H9 (cell line): ENCODE results near the gene SNX32. TPM values are rescaled to one million over a fixed set of nuclear protein-coding genes. Genes with fewer than 3 reads are reported as not detected.

ENCODE experiments used
- DNase-seq: peaks from one replicate; pipeline ENCODE4 v3.0.0-alpha.2; 2017
- H2AFZ ChIP-seq: one replicate; pipeline ENCODE4 v1.6.1; 2013; ENCODE audit warnings: mild to moderate bottlenecking, low read length, control low read depth, moderate library complexity
- H2AK5ac ChIP-seq: 2 replicates; pipeline ENCODE4 v1.6.1; 2013; ENCODE audit warnings: low read length, control low read depth, mixed read lengths; ENCODE audit not compliant: insufficient read length
- H2BK120ac ChIP-seq: one replicate; pipeline ENCODE4 v1.6.1; 2013; ENCODE audit warnings: low read depth, mild to moderate bottlenecking, low read length, control low read depth, inconsistent platforms; ENCODE audit not compliant: poor library complexity, severe bottlenecking
- H2BK12ac ChIP-seq: 2 replicates; pipeline ENCODE4 v1.6.1; 2013; ENCODE audit warnings: low read length, control low read depth, mixed read lengths, low read depth; ENCODE audit not compliant: insufficient read length
- H2BK15ac ChIP-seq: 2 replicates; pipeline ENCODE4 v1.6.1; 2013; ENCODE audit warnings: low read depth, low read length, control low read depth
- H2BK20ac ChIP-seq: one replicate; pipeline ENCODE4 v1.6.1; 2013; ENCODE audit warnings: low read depth, mild to moderate bottlenecking, low read length, control low read depth, inconsistent platforms; ENCODE audit not compliant: poor library complexity, severe bottlenecking
- H2BK5ac ChIP-seq: 2 replicates; pipeline ENCODE4 v1.6.1; 2013; ENCODE audit warnings: low read length, control low read depth, mixed read lengths; ENCODE audit not compliant: insufficient read length
- H3K14ac ChIP-seq: 2 replicates; pipeline ENCODE4 v1.6.1; 2013; ENCODE audit warnings: low read length, control low read depth; ENCODE audit not compliant: insufficient read depth
- H3K18ac ChIP-seq: 2 replicates; pipeline ENCODE4 v1.6.1; 2013; ENCODE audit warnings: low read depth, mild to moderate bottlenecking, mixed read lengths, low read length, control low read depth; ENCODE audit not compliant: insufficient read length
- H3K23ac ChIP-seq: 2 replicates; pipeline ENCODE4 v1.6.1; 2013; ENCODE audit warnings: low read length, control low read depth, mixed read lengths, low read depth; ENCODE audit not compliant: insufficient read length
- H3K23me2 ChIP-seq: 2 replicates; pipeline ENCODE4 v1.6.1; 2013; ENCODE audit warnings: low read depth, mild to moderate bottlenecking, mixed read lengths, low read length, control low read depth; ENCODE audit not compliant: insufficient read length, poor library complexity, severe bottlenecking
- H3K27ac ChIP-seq: 2 replicates; pipeline ENCODE4 v1.5.1; 2013; ENCODE audit warnings: low read length, control low read depth, mixed read lengths, low read depth; ENCODE audit not compliant: insufficient read length
- H3K27me3 ChIP-seq: 2 replicates; pipeline ENCODE4 v1.6.1; 2013; ENCODE audit warnings: low read length, control low read depth, inconsistent platforms; ENCODE audit not compliant: insufficient read depth
- H3K4ac ChIP-seq: 2 replicates; pipeline ENCODE4 v1.6.1; 2013; ENCODE audit warnings: low read depth, mild to moderate bottlenecking, control low read depth, inconsistent platforms, low read length, moderate library complexity
- H3K4me1 ChIP-seq: 2 replicates; pipeline ENCODE4 v1.6.1; 2013; ENCODE audit warnings: low read length, control low read depth, inconsistent platforms; ENCODE audit not compliant: insufficient read depth
- H3K4me2 ChIP-seq: 2 replicates; pipeline ENCODE4 v1.6.1; 2013; ENCODE audit warnings: low read length, control low read depth, mixed read lengths; ENCODE audit not compliant: insufficient read length, insufficient read depth
- H3K56ac ChIP-seq: 2 replicates; pipeline ENCODE4 v1.6.1; 2013; ENCODE audit warnings: low read depth, mild to moderate bottlenecking, mixed read lengths, low read length, control low read depth; ENCODE audit not compliant: insufficient read length
- H3K79me1 ChIP-seq: 2 replicates; pipeline ENCODE4 v1.6.1; 2013; ENCODE audit warnings: low read depth, mild to moderate bottlenecking, moderate library complexity, low read length, control low read depth, inconsistent platforms; ENCODE audit not compliant: insufficient read depth, poor library complexity, severe bottlenecking
- H3K79me2 ChIP-seq: 2 replicates; pipeline ENCODE4 v1.6.1; 2013; ENCODE audit warnings: low read length, control low read depth, inconsistent platforms; ENCODE audit not compliant: insufficient read depth
- H3K9ac ChIP-seq: 2 replicates; pipeline ENCODE4 v1.6.1; 2013; ENCODE audit warnings: low read length, control low read depth, mixed read lengths; ENCODE audit not compliant: insufficient read length; ENCODE audit errors: extremely low read depth
- H3K9me3 ChIP-seq: one replicate; pipeline ENCODE4 v1.6.1; 2013; ENCODE audit warnings: low read depth, low read length, inconsistent platforms; ENCODE audit not compliant: control insufficient read depth
- H3T11ph ChIP-seq: one replicate; pipeline ENCODE4 v1.6.1; 2013; ENCODE audit warnings: mild to moderate bottlenecking, low read length, control low read depth, inconsistent platforms
- H4K20me1 ChIP-seq: one replicate; pipeline ENCODE4 v1.6.1; 2013; ENCODE audit not compliant: control insufficient read depth, insufficient read length, insufficient read depth
- H4K5ac ChIP-seq: 2 replicates; pipeline ENCODE4 v1.6.1; 2013; ENCODE audit warnings: low read depth, mild to moderate bottlenecking, mixed read lengths, low read length, control low read depth; ENCODE audit not compliant: insufficient read length
- H4K8ac ChIP-seq: replicated peaks from 2 replicates; pipeline ENCODE4 v1.6.1; 2013; ENCODE audit warnings: low read length, control low read depth, mixed read lengths, low read depth; ENCODE audit not compliant: insufficient read length
- H4K91ac ChIP-seq: 2 replicates; pipeline ENCODE4 v1.6.1; 2013; ENCODE audit warnings: low read depth, mild to moderate bottlenecking, moderate library complexity, mixed read lengths, low read length, control low read depth; ENCODE audit not compliant: insufficient read length
- H3K27ac Mint-ChIP-seq, 3 experiments: 2 replicates in 2 of 3; 3 replicates in 1 of 3; pipeline ENCODE4 v1.8.0; 2020 to 2021; ENCODE audit warnings: mixed read lengths in 3 of 3, mild to moderate bottlenecking in 1 of 3, moderate library complexity in 1 of 3
- H3K27me3 Mint-ChIP-seq: 2 replicates; pipeline ENCODE4 v1.8.0; 2021; ENCODE audit warnings: low read depth, mild to moderate bottlenecking, moderate library complexity, mixed read lengths
- H3K36me3 Mint-ChIP-seq, 3 experiments: 2 replicates in 2 of 3; 3 replicates in 1 of 3; pipeline ENCODE4 v1.8.0; 2020 to 2021; ENCODE audit warnings: low read depth in 3 of 3, mixed read lengths in 3 of 3; ENCODE audit not compliant: insufficient read depth in 1 of 3
- H3K4me1 Mint-ChIP-seq, 2 experiments: 2 replicates each; pipeline ENCODE4 v1.8.0; 2020; ENCODE audit warnings: mixed read lengths in 2 of 2
- H3K4me3 Mint-ChIP-seq, 2 experiments: 2 replicates in 1 of 2; 3 replicates in 1 of 2; pipeline ENCODE4 v1.8.0; 2020 to 2021; ENCODE audit warnings: mild to moderate bottlenecking in 2 of 2, mixed read lengths in 2 of 2, moderate library complexity in 1 of 2
- H3K9me3 Mint-ChIP-seq, 2 experiments: 2 replicates in 1 of 2; 3 replicates in 1 of 2; pipeline ENCODE4 v1.8.0; 2020; ENCODE audit warnings: mild to moderate bottlenecking in 2 of 2, mixed read lengths in 2 of 2, moderate library complexity in 1 of 2
- CTCF ChIP-seq: fragments of 200-600 bp; sonication (generic); conservative IDR thresholded peaks from 3 replicates; pipeline ENCODE4 v1.8.0; 2021; ENCODE audit warnings: antibody characterized with exemption, mild to moderate bottlenecking
- WGBS: extraction: QIAGEN DNeasy Blood & Tissue Kit; methylation state at CpG from one replicate; pipeline ENCODE4 v1.1.7; 2013; ENCODE audit warnings: missing lambda C conversion rate, low lambda C conversion rate, mixed read lengths; ENCODE audit not compliant: insufficient read length; ENCODE audit errors: extremely low coverage; 5-methylcytosine and 5-hydroxymethylcytosine counted together
- total RNA-seq: library from RNA; stranded (reverse); gene quantifications from 2 replicates; pipeline ENCODE4 v1.2.1, GENCODE V29; 2021

SNX32 gene
- total RNA-seq, 1 experiment from 2014 or later = 1.2 TPM

- Histone ChIP-seq H3K56ac (no peak overlapping the region), H4K20me1 (no peaks in the 10 kb centered on the region), H3T11ph (no peak overlapping the region), H2BK5ac (no peak overlapping the region), H2BK20ac (no peak overlapping the region), H3K23ac (no peak overlapping the region), H4K91ac (no peak overlapping the region), H2BK120ac (no peak overlapping the region), H4K8ac (no peak overlapping the region), H3K18ac (no peak overlapping the region), H3K27ac (no peak overlapping the region), H2BK15ac (no peak overlapping the region), H3K27me3 (peaks cover 7% of the 10 kb centered on the region; the same call in 1 of the 2 replicates), H3K9me3 (no peaks in the 10 kb centered on the region), H3K79me1 (no peaks in the 10 kb centered on the region), H2AFZ (no peak overlapping the region), H2BK12ac (no peak overlapping the region), H4K5ac (no peak overlapping the region), H3K14ac (no peak overlapping the region; the same call in 1 of the 2 replicates), H3K4me2 (no peak overlapping the region), H3K79me2 (no peaks in the 10 kb centered on the region), H3K4me1 (peaks cover 3% of the 10 kb centered on the region; the same call in 1 of the 2 replicates), H3K9ac (no peak overlapping the region), H3K23me2 (peaks cover 9% of the 10 kb centered on the region), H3K4ac (no peak overlapping the region), H2AK5ac (no peak overlapping the region)
- Mint-ChIP-seq H3K36me3 (peaks cover 0 to 6% (median 2%) of the 10 kb centered on the region in 3 experiments; a peak in 2 of 7 replicates), H3K4me1 (peaks cover 35 to 37% of the 10 kb centered on the region in 2 experiments), H3K4me3 (peak overlapping the region in 1 of 2 experiments; percentile 29; a peak in 2 of 5 replicates), H3K9me3 (no peaks in the 10 kb centered on the region; a peak in 1 of 5 replicates), H3K27ac (no peak overlapping the region), H3K27me3 (peaks cover 34% of the 10 kb centered on the region)
- WGBS = no CpG with 5 or more reads among the region's 18 CpGs
- no peak for TF ChIP-seq CTCF
- DNase-seq = no peak
These were observed 42.7 kb upstream of the SNX32 start for GRCh38 chr11:65790902-65791650.
